Body of pancreas (tissue), 4 donors: ENCODE measurements around the gene ACTL10.

Experiments
- CTCF ChIP-seq, 7 experiments: fragments of 450-650 bp in 4 of 7; fragments of 200-600 bp in 3 of 7; sonication (generic) in 3 of 7; IDR thresholded peaks; one replicate each; pipeline ENCODE4 v1.5.1; 2016 to 2019; ENCODE audit warnings: antibody characterized with exemption in 7 of 7
- POLR2A ChIP-seq, 3 donors: fragments of 450-650 bp; IDR thresholded peaks; one replicate each; pipeline ENCODE4 v1.6.1; 2016; ENCODE audit warnings: antibody characterized with exemption in 3 of 3, mild to moderate bottlenecking in 2 of 3

- TF ChIP-seq CTCF (IDR thresholded peaks at IDR 0.05) (no peak), POLR2A (IDR thresholded peaks at IDR 0.05) (no peak)
Observed at GRCh38 chr20:33671573-33672288, 5.0 kb downstream of the ACTL10 start.
